H1 (cell line): ENCODE data around the gene AFAP1L2. TPM values are rescaled to one million over a fixed set of nuclear protein-coding genes. Genes with fewer than 3 reads are reported as not detected.

Source experiments
- CTCF ChIA-PET: fragments of 300-600 bp; sonication (Branson Sonifier 250); formaldehyde crosslinking; loops from one replicate; lab custom pipeline; 2021; ENCODE audit not compliant: partially characterized antibody; lab: Charles Lee
- POLR2A ChIA-PET: fragments of 300-600 bp; sonication (Branson Sonifier 250); formaldehyde crosslinking; loops from one replicate; lab custom pipeline; 2021; ENCODE audit warnings: inconsistent platforms; ENCODE audit not compliant: partially characterized antibody; lab: Charles Lee
- DNase-seq, 2 experiments: peaks; one replicate each; pipeline versions ENCODE4 v3.0.0 to v3.0.0-alpha.2; 2010 to 2022; ENCODE audit warnings: low spot score in 2 of 2, low read depth in 1 of 2, mixed read lengths in 1 of 2
- FAIRE-seq: peaks from 2 replicates; lab custom pipeline; 2011; peaks lifted over from hg19 to GRCh38; lab: Jason Lieb, UNC
- H2AFZ ChIP-seq: 2 replicates; pipeline ENCODE4 v1.8.1; 2012; ENCODE audit warnings: low read length, inconsistent platforms
- H2AK5ac ChIP-seq: 2 replicates; pipeline ENCODE4 v1.6.1; 2013; ENCODE audit warnings: low read depth, low read length
- H2BK120ac ChIP-seq: replicated peaks from 2 replicates; pipeline ENCODE3; 2013; ENCODE audit warnings: low read depth, low read length, inconsistent platforms
- H2BK12ac ChIP-seq: 2 replicates; pipeline ENCODE4 v1.6.1; 2013; ENCODE audit warnings: low read depth, low read length
- H2BK15ac ChIP-seq: 2 replicates; pipeline ENCODE4 v1.6.1; 2013; ENCODE audit warnings: low read length
- H2BK20ac ChIP-seq: 2 replicates; pipeline ENCODE4 v1.6.1; 2013; ENCODE audit warnings: low read length
- H2BK5ac ChIP-seq: 2 replicates; pipeline ENCODE4 v1.6.1; 2013; ENCODE audit warnings: low read depth, low read length
- H3K14ac ChIP-seq: 2 replicates; pipeline ENCODE4 v1.6.1; 2013; ENCODE audit warnings: inconsistent platforms; ENCODE audit not compliant: insufficient read length
- H3K18ac ChIP-seq: 2 replicates; pipeline ENCODE4 v1.6.1; 2013; ENCODE audit warnings: low read length; ENCODE audit errors: extremely low read depth
- H3K23ac ChIP-seq: 2 replicates; pipeline ENCODE4 v1.6.1; 2013; ENCODE audit warnings: inconsistent platforms; ENCODE audit not compliant: insufficient read length
- H3K23me2 ChIP-seq: 2 replicates; pipeline ENCODE4 v1.6.1; 2013; ENCODE audit warnings: low read depth, low read length
- H3K27ac ChIP-seq: 2 replicates; pipeline ENCODE4 v1.6.1; 2011; ENCODE audit warnings: low read depth, low read length, inconsistent platforms
- H3K27me3 ChIP-seq, 4 experiments: replicated peaks in 1 of 4; 1 replicate in 1 of 4; 2 replicates in 3 of 4; pipeline versions ENCODE4 v1.6.1 to v1.8.1; 2011 to 2013; ENCODE audit warnings: low read length in 3 of 4, mild to moderate bottlenecking in 3 of 4, inconsistent platforms in 2 of 4, mixed read lengths in 2 of 4, moderate library complexity in 1 of 4; ENCODE audit not compliant: control insufficient read depth in 3 of 4, insufficient read depth in 3 of 4; ENCODE audit errors: extremely low read depth in 1 of 4
- H3K36me3 ChIP-seq, 4 experiments: 2 replicates each; pipeline versions ENCODE4 v1.6.1 to v1.8.1; 2011 to 2013; ENCODE audit warnings: mild to moderate bottlenecking in 4 of 4, low read length in 3 of 4, moderate library complexity in 2 of 4, control low read depth in 1 of 4, inconsistent platforms in 1 of 4; ENCODE audit not compliant: insufficient read depth in 4 of 4, control insufficient read depth in 2 of 4
- H3K4ac ChIP-seq: replicated peaks from 2 replicates; pipeline ENCODE3; 2013; ENCODE audit warnings: low read length, low read depth, mixed read lengths, inconsistent platforms; ENCODE audit not compliant: insufficient read length
- H3K4me1 ChIP-seq, 4 experiments: replicated peaks in 1 of 4; 1 replicate in 1 of 4; 2 replicates in 3 of 4; pipeline versions ENCODE4 v1.6.1 to v1.8.1; 2011 to 2013; ENCODE audit warnings: low read length in 3 of 4, inconsistent platforms in 2 of 4, mixed read lengths in 1 of 4; ENCODE audit not compliant: insufficient read depth in 4 of 4, control insufficient read depth in 3 of 4
- H3K4me2 ChIP-seq, 2 experiments: 2 replicates each; pipeline versions ENCODE4 v1.6.1 to v1.8.1; 2011 to 2013; ENCODE audit warnings: low read depth in 2 of 2, low read length in 2 of 2, control low read depth in 1 of 2, inconsistent platforms in 1 of 2, mild to moderate bottlenecking in 1 of 2; ENCODE audit not compliant: insufficient read depth in 1 of 2
- H3K4me3 ChIP-seq, 4 experiments: fragments of 200-600, 300-600 bp in 1 of 4; sonication (generic), shearing (Covaris generic), sonication (Bioruptor Twin) in 1 of 4; 2 replicates each; pipeline versions ENCODE4 v1.5.1 to v1.8.1; 2011 to 2016; ENCODE audit warnings: low read length in 4 of 4, low read depth in 3 of 4, control low read depth in 2 of 4, inconsistent platforms in 2 of 4, mild to moderate bottlenecking in 2 of 4, mixed read lengths in 1 of 4, moderate library complexity in 1 of 4; ENCODE audit not compliant: insufficient read depth in 2 of 4; ENCODE audit errors: extremely low read depth in 1 of 4
- H3K56ac ChIP-seq: replicated peaks from 2 replicates; pipeline ENCODE3; 2013; ENCODE audit warnings: low read depth, mild to moderate bottlenecking, mixed read lengths, low read length, inconsistent platforms; ENCODE audit not compliant: insufficient read length
- H3K79me1 ChIP-seq: 2 replicates; pipeline ENCODE4 v1.6.1; 2013; ENCODE audit warnings: low read depth, low read length, control low read depth
- H3K79me2 ChIP-seq, 2 experiments: 2 replicates each; pipeline versions ENCODE4 v1.6.1 to v1.8.1; 2012 to 2013; ENCODE audit warnings: low read length in 2 of 2, mild to moderate bottlenecking in 2 of 2, inconsistent platforms in 1 of 2; ENCODE audit not compliant: insufficient read depth in 2 of 2, control insufficient read depth in 1 of 2
- H3K9ac ChIP-seq, 4 experiments: replicated peaks in 1 of 4; 1 replicate in 1 of 4; 2 replicates in 3 of 4; pipeline versions ENCODE4 v1.6.1 to v1.8.1; 2011 to 2013; ENCODE audit warnings: low read depth in 3 of 4, low read length in 3 of 4, control low read depth in 2 of 4, mild to moderate bottlenecking in 2 of 4, moderate library complexity in 2 of 4, inconsistent platforms in 1 of 4; ENCODE audit errors: extremely low read depth in 1 of 4
- H3K9me3 ChIP-seq, 2 experiments: 2 replicates each; pipeline versions ENCODE4 v1.6.1 to v1.8.1; 2012 to 2013; ENCODE audit warnings: mild to moderate bottlenecking in 2 of 2, moderate library complexity in 2 of 2, control low read depth in 1 of 2, inconsistent platforms in 1 of 2, low read depth in 1 of 2, low read length in 1 of 2, mixed read lengths in 1 of 2; ENCODE audit not compliant: insufficient read depth in 2 of 2
- H4K20me1 ChIP-seq, 2 experiments: replicated peaks in 1 of 2; 2 replicates each; pipeline versions ENCODE3 to v1.8.1; 2011 to 2013; ENCODE audit warnings: inconsistent platforms in 2 of 2, low read length in 2 of 2, mild to moderate bottlenecking in 1 of 2; ENCODE audit not compliant: insufficient read depth in 2 of 2, control insufficient read depth in 1 of 2
- H4K5ac ChIP-seq: 2 replicates; pipeline ENCODE4 v1.6.1; 2013; ENCODE audit warnings: low read length, low read depth, mixed read lengths, inconsistent platforms; ENCODE audit not compliant: insufficient read length
- H4K8ac ChIP-seq: 2 replicates; pipeline ENCODE4 v1.8.0; 2013; ENCODE audit warnings: mild to moderate bottlenecking, moderate library complexity, low read length, inconsistent platforms; ENCODE audit not compliant: insufficient read depth; ENCODE audit errors: extremely low read depth
- H4K91ac ChIP-seq: replicated peaks from 2 replicates; pipeline ENCODE3; 2013; ENCODE audit warnings: low read length, mixed read lengths, inconsistent platforms; ENCODE audit not compliant: insufficient read length
- RAD21 ChIP-seq, 2 experiments: IDR thresholded peaks in 1 of 2; conservative IDR thresholded peaks in 1 of 2; 2 replicates each; pipeline ENCODE4 v1.6.1; 2011; ENCODE audit warnings: low read depth in 2 of 2, low read length in 2 of 2, improper control_type of control experiment in 1 of 2, inconsistent platforms in 1 of 2, mild to moderate bottlenecking in 1 of 2, moderate library complexity in 1 of 2
- SP1 ChIP-seq: IDR thresholded peaks from 2 replicates; pipeline ENCODE4 v1.6.1; 2011; ENCODE audit warnings: low read depth, low read length
- WGBS, 2 experiments: shearing (Covaris generic) in 1 of 2; methylation state at CpG; one replicate each; pipeline versions ENCODE4 v1.1.6 to v1.1.7; 2013 to 2015; ENCODE audit warnings: low lambda C conversion rate in 2 of 2, mixed read lengths in 2 of 2, inconsistent platforms in 1 of 2, low coverage in 1 of 2, missing lambda C conversion rate in 1 of 2; ENCODE audit not compliant: insufficient replicate concordance in 2 of 2, insufficient coverage in 1 of 2, insufficient read length in 1 of 2; ENCODE audit errors: extremely low coverage in 1 of 2, missing lambda C conversion rate in 1 of 2; 5-methylcytosine and 5-hydroxymethylcytosine counted together
- polyA plus RNA-seq, 7 experiments: library from polyadenylated mRNA; depleted of rRNA in 3 of 7; stranded (reverse) in 5 of 7; unstranded in 2 of 7; fragments of >200 nt in 5 of 7; fragments of 200-250 nt in 2 of 7; gene quantifications; 1 replicate in 5 of 7; 2 replicates in 1 of 7; 4 replicates in 1 of 7; pipeline versions ENCODE4 v1.2.1 to v1.2.3, GENCODE V29; 2011 to 2013; ENCODE audit warnings: missing spikeins in 2 of 7, mixed read lengths in 2 of 7
- total RNA-seq: library from RNA; stranded (reverse); fragmentation: NEBNext Ultra II Directional; extraction: Animal tissue kit (Norgen Biotek cat#: 25700); gene quantifications from 2 replicates; pipeline ENCODE4 v1.2.1, GENCODE V29; 2021
- TF ChIP-seq, protein P1 (sequence below), 3 experiments: IDR thresholded peaks; 1 replicate in 2 of 3; 2 replicates in 1 of 3; pipeline versions ENCODE4 v1.5.1 to v1.6.1; 2011; ENCODE audit warnings: low read length in 3 of 3, mild to moderate bottlenecking in 3 of 3, inconsistent platforms in 2 of 3, low read depth in 1 of 3, moderate library complexity in 1 of 3; ENCODE audit not compliant: insufficient read depth in 1 of 3; ENCODE audit errors: control extremely low read depth in 1 of 3

The AFAP1L2 gene
- total and polyA plus RNA-seq, 2 of the 8 experiments (the other 6 are each of a cell fraction or from before 2014, with no cell fraction given): 3.9 to 6.4 TPM

DNA sequence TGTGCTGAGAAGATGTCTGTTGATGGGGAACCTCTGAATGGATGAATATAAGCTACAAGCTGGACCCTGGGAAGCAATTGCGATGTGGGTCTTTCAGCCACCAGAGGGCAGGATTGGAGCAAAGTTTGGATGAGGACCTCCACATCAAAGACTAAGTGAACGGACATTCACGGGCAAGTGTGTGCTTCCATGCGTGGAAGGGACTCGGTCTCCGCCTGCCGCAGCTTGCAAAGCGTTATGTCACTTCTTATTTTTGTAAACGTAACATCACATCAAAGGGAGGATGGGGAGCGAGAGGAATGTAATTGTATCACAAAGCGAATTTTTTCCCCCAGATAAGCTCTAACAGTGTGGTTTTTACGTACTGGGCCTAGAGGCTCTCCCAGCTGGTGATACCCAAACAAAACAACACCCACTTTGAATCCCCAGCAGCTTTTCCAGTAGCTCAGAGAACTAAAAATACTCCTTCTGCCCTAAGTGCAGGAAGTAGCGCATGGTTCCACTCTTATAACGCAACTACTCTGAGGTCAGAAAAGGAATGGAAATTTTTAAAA is 100.2 kb downstream of the AFAP1L2 start:
- Histone ChIP-seq H3K56ac (no peak overlapping the region), H2BK15ac (no peak overlapping the region), H3K9me3 (no peaks in the 10 kb centered on the region), H2AFZ (peak overlapping the region; percentile 38), H4K5ac (no peak overlapping the region), H4K8ac (no peak overlapping the region), H3K4me1 (peaks cover 0 to 8% (median 2%) of the 10 kb centered on the region in 4 experiments; a peak in 4 of 7 replicates), H3K4me2 (peak overlapping the region; percentile 58 to 85), H2BK20ac (no peak overlapping the region), H3K27me3 (no peaks in the 10 kb centered on the region), H3K18ac (no peak overlapping the region), H3K23me2 (peaks cover 4% of the 10 kb centered on the region; the same call in 1 of the 2 replicates), H2AK5ac (no peak overlapping the region), H2BK5ac (no peak overlapping the region), H2BK12ac (no peak overlapping the region), H3K79me2 (no peaks in the 10 kb centered on the region), H3K4ac (no peak overlapping the region), H3K27ac (no peak overlapping the region), H3K23ac (no peak overlapping the region), H3K14ac (no peak overlapping the region), H4K20me1 (no peaks in the 10 kb centered on the region), H3K4me3 (peak overlapping the region; percentile 38 to 78 (median 70)), H4K91ac (no peak overlapping the region), H3K9ac (no peak overlapping the region), H3K36me3 (no peaks in the 10 kb centered on the region), H2BK120ac (no peak overlapping the region), H3K79me1 (no peaks in the 10 kb centered on the region)
- ChIA-PET CTCF (interaction anchor here (0.6 to 8.8 kb wide), 83 partner anchors 8 to 826 kb away, joined by 3 to 269 read pairs (median 5); partner anchors contain the start of genes AFAP1L2 and VWA2), POLR2A (interaction anchor here (0.6 to 1.3 kb wide), 6 partner anchors 28 to 155 kb away, joined by 3 to 4 read pairs (median 3); no protein-coding TSS in a partner anchor)
- TF ChIP-seq, protein P1, sequence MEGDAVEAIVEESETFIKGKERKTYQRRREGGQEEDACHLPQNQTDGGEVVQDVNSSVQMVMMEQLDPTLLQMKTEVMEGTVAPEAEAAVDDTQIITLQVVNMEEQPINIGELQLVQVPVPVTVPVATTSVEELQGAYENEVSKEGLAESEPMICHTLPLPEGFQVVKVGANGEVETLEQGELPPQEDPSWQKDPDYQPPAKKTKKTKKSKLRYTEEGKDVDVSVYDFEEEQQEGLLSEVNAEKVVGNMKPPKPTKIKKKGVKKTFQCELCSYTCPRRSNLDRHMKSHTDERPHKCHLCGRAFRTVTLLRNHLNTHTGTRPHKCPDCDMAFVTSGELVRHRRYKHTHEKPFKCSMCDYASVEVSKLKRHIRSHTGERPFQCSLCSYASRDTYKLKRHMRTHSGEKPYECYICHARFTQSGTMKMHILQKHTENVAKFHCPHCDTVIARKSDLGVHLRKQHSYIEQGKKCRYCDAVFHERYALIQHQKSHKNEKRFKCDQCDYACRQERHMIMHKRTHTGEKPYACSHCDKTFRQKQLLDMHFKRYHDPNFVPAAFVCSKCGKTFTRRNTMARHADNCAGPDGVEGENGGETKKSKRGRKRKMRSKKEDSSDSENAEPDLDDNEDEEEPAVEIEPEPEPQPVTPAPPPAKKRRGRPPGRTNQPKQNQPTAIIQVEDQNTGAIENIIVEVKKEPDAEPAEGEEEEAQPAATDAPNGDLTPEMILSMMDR (IDR thresholded peaks at IDR 0.05; ENCODE audit: control extremely low read depth in 1 of 3, insufficient read depth in 1 of 3, low read depth in 1 of 3, low read length in 3 of 3): peak; percentile 69 to 90 (median 90)
- TF ChIP-seq RAD21 (IDR thresholded peaks at IDR 0.05 in 1 of 2, conservative IDR thresholded peaks at IDR 0.05 in 1 of 2; ENCODE audit: low read depth in 2 of 2, low read length in 2 of 2) (peak; percentile 94), SP1 (no peak)
- WGBS, 2 experiments: 13% methylated on average over 14 of the region's 14 CpGs; no CpG with 5 or more reads in 1 of the 2 experiments
- peak in 1 of 2 experiments; percentile 86 for DNase-seq
- FAIRE-seq: peak; percentile 92
